ENCODE measurements around the gene TTLL1.

DNA sequence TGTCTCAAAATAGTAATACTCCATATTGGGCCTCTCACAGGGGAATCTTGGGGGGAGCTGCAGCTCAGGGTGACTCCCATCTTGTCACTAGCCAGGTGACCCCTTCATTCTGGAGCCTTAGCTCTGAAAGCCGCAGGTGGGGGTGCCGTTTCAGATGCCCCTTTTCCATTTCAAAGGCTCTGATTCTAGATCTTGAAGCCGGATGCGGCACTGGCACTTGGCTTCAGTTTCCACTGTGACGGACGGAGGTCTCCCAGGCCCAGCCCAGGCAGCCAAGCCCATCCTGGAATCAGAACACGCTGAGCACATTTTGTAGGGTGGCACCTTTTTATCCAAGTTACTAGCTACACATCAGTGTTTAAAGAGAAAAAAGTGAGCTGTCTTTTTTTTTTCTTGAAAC, 27.7 kb upstream of the TTLL1 start:
- TF ChIP-seq POLR2A (IDR thresholded peaks at IDR 0.05; ENCODE audit: low read depth, low read length) (no peak), POLR2AphosphoS5 (IDR thresholded peaks at IDR 0.05; ENCODE audit: low read depth, low read length) (no peak)

Measured in GM12892 (cell line).